Measurements from ENCODE around the gene PSMG4.

Gene PSMG4

DNA sequence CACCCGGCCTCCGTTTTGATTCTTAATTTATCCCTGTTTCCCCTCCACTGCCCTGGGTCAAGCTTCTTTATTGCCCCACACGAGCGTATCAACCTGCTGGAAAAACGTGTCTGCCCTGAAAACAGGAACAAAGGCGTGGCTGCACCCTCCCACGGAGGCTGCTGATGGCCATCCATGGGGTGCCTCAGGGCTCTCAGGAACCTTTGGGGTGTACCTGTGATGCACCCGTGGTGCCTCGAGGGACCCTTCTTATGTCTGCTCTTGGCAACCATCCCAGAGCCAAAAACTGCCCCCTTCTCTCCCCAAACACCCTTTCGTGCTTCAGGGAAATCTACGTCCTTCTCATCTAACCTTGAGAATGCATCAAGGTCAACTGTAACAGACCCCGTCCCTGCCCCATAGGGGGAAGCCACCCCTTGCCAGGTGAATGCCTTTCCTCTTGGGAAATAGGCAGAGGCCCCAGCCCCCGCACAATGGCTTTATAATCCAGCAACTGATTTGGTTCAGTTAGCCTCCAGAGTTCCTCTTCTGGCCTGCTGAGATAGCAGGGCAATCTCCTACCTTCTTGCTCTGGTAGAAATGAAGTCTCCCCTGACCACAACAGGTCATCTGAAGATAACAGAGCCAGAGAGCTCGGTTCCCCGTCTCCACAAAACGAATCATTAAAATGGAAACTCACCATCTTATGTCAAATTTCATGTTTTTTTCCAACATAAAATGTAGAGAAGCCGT lies 29.4 kb downstream of the PSMG4 start:
- TF ChIP-seq, protein P1, sequence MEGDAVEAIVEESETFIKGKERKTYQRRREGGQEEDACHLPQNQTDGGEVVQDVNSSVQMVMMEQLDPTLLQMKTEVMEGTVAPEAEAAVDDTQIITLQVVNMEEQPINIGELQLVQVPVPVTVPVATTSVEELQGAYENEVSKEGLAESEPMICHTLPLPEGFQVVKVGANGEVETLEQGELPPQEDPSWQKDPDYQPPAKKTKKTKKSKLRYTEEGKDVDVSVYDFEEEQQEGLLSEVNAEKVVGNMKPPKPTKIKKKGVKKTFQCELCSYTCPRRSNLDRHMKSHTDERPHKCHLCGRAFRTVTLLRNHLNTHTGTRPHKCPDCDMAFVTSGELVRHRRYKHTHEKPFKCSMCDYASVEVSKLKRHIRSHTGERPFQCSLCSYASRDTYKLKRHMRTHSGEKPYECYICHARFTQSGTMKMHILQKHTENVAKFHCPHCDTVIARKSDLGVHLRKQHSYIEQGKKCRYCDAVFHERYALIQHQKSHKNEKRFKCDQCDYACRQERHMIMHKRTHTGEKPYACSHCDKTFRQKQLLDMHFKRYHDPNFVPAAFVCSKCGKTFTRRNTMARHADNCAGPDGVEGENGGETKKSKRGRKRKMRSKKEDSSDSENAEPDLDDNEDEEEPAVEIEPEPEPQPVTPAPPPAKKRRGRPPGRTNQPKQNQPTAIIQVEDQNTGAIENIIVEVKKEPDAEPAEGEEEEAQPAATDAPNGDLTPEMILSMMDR (IDR thresholded peaks at IDR 0.05; ENCODE audit: low read depth, low read length) = no peak
- Histone ChIP-seq H3K27me3 (ENCODE audit: insufficient read depth, low read depth, severe bottlenecking) (no peaks in the 10 kb centered on the region), H3K4me3 (ENCODE audit: low read depth, low read length) (no peak overlapping the region), H3K9me3 (ENCODE audit: severe bottlenecking) (no peaks in the 10 kb centered on the region), H3K27ac (no peak overlapping the region), H3K36me3 (peaks cover 59% of the 10 kb centered on the region)
- peak; percentile 4 for DNase-seq

DNA sequence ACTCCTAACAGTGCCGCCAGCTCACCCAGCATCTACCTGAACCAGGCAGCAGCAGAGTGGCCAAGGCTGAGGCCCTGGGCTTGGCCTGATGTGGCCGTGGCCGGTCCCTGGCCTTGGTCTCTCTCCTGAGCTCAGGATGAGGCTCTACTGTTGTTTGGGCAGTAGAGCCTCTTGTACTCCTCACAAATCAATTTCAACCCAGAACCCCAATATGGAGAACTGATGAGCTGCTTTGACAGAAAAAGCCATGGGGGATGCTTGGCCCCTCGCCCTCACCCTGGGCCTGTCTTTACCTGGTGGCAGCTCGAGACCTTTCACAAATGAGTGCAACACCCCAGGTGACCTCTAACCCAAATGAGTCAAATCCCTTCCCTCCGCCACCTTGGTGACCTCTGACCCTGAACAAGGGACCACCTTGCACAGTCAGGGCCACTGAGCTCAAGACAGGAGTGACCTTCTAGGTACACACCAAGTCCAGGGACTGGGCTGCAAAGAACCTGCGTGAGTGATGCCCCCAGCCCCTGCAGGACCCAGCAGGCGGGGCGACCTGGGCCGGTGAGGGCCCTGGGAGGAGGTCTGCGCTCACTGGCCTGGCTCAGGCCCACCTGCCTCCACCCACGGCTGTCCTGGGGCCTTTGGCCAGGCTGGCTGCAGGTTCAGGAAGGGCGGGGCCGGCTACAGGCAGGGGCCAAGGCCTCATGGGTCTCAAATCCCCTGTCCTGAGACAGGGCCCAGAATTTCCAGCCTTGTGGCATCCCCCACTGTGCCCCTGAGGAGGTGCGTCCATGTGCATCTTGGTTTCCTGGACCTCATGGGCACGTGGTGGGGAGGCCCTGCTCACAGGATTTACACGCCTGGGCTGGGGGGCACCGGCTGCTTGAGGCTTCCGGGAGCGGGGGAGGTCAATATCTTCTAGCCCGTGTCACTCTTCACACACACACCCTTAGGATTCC lies 30.2 kb downstream of the PSMG4 start:
- Histone ChIP-seq H3K9me3 (ENCODE audit: severe bottlenecking) (no peaks in the 10 kb centered on the region), H3K4me3 (ENCODE audit: low read depth, low read length) (no peak overlapping the region), H3K36me3 (peaks cover 54% of the 10 kb centered on the region), H3K27ac (no peak overlapping the region), H3K27me3 (ENCODE audit: insufficient read depth, low read depth, severe bottlenecking) (no peaks in the 10 kb centered on the region)
- TF ChIP-seq, protein P1 (IDR thresholded peaks at IDR 0.05; ENCODE audit: low read depth, low read length) = no peak
- DNase-seq = no peak

GRCh38 chr6:3289664-3290055 lies 30.9 kb downstream of the PSMG4 start:
- no peak for DNase-seq
- no peak overlapping the region for H3K4me3 ChIP-seq (ENCODE audit: low read depth, low read length)
- no peak overlapping the region for H3K27ac ChIP-seq
- TF ChIP-seq, protein P1 (IDR thresholded peaks at IDR 0.05; ENCODE audit: low read depth, low read length) = no peak
- H3K9me3 ChIP-seq (ENCODE audit: severe bottlenecking) = no peaks in the 10 kb centered on the region
- H3K36me3 ChIP-seq = peaks cover 48% of the 10 kb centered on the region
- no peaks in the 10 kb centered on the region for H3K27me3 ChIP-seq (ENCODE audit: insufficient read depth, low read depth, severe bottlenecking)

- H3K27me3 ChIP-seq (ENCODE audit: insufficient read depth, low read depth, severe bottlenecking) = no peaks in the 10 kb centered on the region
- H3K27ac ChIP-seq = no peak overlapping the region
- no peaks in the 10 kb centered on the region for H3K9me3 ChIP-seq (ENCODE audit: severe bottlenecking)
- no peak for DNase-seq
- H3K4me3 ChIP-seq (ENCODE audit: low read depth, low read length) = no peak overlapping the region
- peaks cover 43% of the 10 kb centered on the region for H3K36me3 ChIP-seq
- TF ChIP-seq, protein P1 (IDR thresholded peaks at IDR 0.05; ENCODE audit: low read depth, low read length) = no peak
Measured at GRCh38 chr6:3290149-3290930, 31.6 kb downstream of the PSMG4 start.

- Histone ChIP-seq H3K27ac (no peak overlapping the region), H3K9me3 (ENCODE audit: severe bottlenecking) (no peaks in the 10 kb centered on the region), H3K27me3 (ENCODE audit: insufficient read depth, low read depth, severe bottlenecking) (no peaks in the 10 kb centered on the region), H3K4me3 (ENCODE audit: low read depth, low read length) (no peak overlapping the region), H3K36me3 (peaks cover 43% of the 10 kb centered on the region)
- TF ChIP-seq, protein P1 (IDR thresholded peaks at IDR 0.05; ENCODE audit: low read depth, low read length) = no peak
- DNase-seq = no peak
Measured at GRCh38 chr6:3290931-3291211, 32.1 kb downstream of the PSMG4 start.
